IPS-11a (cell line): Measurements from ENCODE around the gene CIAO2B.

Source experiments
- H3K4me3 ChIP-seq: one replicate; pipeline ENCODE4 v1.5.1; 2013; ENCODE audit warnings: low read depth, low read length, control low read depth

The CIAO2B gene

DNA sequence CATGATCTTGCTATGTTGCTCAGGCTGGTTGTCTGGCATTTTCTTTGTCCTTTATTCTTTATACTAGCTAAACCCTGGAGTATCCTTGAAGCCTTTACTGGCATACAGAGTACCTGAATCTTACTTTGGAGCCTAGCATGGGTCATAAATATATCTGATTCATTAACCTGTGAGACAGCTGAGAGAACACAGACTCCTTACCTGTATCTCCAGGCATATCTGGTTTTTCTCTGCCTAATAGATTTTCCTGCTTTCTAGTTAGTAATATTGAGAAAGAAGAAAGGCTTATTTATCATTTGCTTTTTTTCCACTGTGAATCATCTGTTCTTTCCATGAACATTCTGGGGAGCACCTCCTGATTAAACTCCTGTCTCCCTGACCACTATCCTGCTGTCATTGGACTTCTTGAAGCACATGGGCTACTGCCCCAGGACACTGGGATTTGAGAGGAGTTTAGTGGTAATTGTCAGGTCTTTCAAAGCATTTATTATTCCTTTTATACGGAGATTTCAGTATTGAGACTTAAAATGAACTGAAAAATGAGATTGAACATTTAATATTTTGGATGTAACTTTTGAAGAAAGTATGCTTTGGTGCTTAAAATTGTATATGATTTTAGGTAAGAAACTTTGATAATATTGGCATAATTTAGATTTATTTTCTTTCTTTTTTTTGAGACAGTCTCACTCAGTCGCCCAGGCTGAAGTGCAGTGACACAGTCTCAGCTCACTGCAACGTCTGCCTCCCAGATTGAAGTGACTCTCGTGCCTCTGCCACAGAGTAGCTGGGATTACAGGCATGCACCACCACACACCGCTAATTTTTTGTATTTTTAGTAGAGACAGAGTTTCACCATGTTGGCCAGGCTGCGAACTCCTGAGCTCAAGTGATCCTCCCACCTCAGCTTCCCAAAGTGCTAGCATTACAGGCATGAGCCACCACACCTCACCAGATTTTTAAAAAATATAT is 45.3 kb downstream of the CIAO2B start:
- H3K4me3 ChIP-seq = no peak overlapping the region

DNA sequence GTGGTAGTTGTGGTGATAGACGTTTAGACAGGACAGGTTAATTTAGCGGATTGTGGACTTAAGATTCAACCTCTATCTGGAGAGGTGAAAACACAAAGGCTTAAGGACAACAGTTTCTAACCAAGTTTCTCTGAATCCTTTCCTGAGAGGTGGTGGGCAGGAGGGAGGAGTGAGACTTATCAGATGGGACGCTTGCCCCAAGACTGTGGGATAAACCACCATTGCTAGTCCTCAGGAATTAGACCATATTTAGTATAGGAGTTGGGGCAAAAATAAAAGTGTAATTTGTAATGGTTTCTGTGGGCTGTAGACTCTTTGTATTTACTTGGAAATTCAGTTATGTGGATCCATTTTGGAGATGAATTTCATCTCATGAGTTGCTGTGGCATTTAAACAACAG is 47.3 kb downstream of the CIAO2B start:
- no peak overlapping the region for H3K4me3 ChIP-seq

DNA sequence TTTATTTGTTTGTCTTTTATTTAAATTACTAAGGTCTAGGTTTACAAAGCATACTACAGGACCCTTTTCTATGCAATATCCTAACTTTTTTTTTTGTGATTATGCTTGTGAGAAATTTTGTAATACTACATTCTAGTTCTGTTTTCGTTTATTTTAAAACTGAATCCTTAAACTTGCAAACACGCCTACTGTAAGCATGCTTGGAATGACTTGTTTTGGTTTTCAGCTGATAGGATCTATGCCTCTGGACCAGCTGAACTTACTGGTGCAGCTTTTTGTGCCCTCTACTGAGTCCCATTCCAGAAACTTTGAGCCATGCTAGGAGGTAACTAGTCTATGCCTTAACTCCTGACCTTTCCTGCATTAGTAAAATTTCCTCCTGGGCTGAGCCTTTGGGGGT is 47.9 kb downstream of the CIAO2B start:
- no peak overlapping the region for H3K4me3 ChIP-seq

DNA sequence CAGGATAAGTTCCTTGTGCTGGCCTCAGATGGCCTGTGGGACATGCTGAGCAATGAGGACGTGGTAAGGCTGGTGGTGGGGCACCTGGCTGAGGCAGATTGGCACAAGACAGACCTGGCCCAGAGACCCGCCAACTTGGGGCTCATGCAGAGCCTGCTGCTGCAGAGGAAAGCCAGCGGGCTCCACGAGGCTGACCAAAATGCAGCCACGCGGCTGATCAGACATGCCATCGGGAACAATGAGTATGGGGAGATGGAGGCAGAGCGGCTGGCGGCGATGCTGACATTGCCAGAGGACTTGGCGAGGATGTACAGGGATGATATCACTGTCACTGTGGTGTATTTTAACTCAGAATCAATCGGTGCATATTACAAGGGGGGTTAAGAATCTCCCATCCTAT is 48.7 kb downstream of the CIAO2B start:
- no peak overlapping the region for H3K4me3 ChIP-seq

DNA sequence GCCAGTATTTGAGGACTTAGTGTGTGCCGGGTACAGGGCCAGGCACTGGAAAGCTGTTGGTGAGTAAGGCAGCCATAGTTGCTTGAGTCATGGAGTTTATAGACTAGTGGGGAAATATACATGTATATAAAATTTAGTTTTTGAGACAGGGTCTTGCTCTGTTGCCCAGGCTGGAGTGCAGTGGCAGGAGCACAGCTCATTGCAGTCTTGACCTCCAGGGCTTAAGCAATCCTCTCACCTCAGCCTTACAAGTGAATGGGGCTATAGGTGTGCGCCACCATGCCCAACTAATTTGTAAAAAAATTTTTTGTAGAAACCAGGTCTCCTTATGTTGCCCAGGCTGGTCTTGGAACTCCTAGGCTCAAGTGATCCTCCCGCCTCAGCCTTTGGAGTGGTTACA is 51.5 kb downstream of the CIAO2B start:
- no peak overlapping the region for H3K4me3 ChIP-seq
